HEK293 (cell line): ENCODE data around the gene ZNF587.
"Not testable (repeated sequence)": the region's sequence is repeated elsewhere in the genome, so short reads cannot be mapped to it uniquely, and the experiment has no call there.

Experiments
- CTCF ChIA-PET: fragments of 350-600 bp; formaldehyde crosslinking; extraction: SDS; loops from one replicate; lab custom pipeline; 2021; ENCODE audit warnings: antibody characterized with exemption; lab: Yijun Ruan, JAX
- POLR2A ChIA-PET: fragments of 300-600 bp; formaldehyde crosslinking; extraction: SDS; loops from one replicate; lab custom pipeline; 2020; ENCODE audit warnings: antibody characterized with exemption, inconsistent platforms; lab: Yijun Ruan, JAX
- H3K27ac ChIP-seq: fragments of 200-500 bp; sonication (Bioruptor generic); 2 replicates; pipeline ENCODE4 v1.5.1; 2014; ENCODE audit warnings: low read depth, low read length, control low read depth, inconsistent platforms; ENCODE audit errors: extremely low read depth
- H3K36me3 ChIP-seq, 2 experiments: fragments of 200-500 bp in 1 of 2; sonication (Bioruptor generic) in 1 of 2; 1 replicate in 1 of 2; 2 replicates in 1 of 2; pipeline ENCODE4 v1.5.1; 2014 to 2017; ENCODE audit warnings: inconsistent platforms in 2 of 2, low read length in 2 of 2; ENCODE audit not compliant: control insufficient read depth in 2 of 2, insufficient read depth in 1 of 2
- H3K4me1 ChIP-seq: fragments of 200-500 bp; sonication (Bioruptor generic); 2 replicates; pipeline ENCODE4 v1.5.1; 2014; ENCODE audit warnings: mild to moderate bottlenecking, low read length, inconsistent platforms; ENCODE audit not compliant: control insufficient read depth, insufficient read depth
- H3K4me3 ChIP-seq: 2 replicates; pipeline ENCODE4 v1.5.1; 2011; ENCODE audit warnings: low read depth, mild to moderate bottlenecking, control low read depth, low read length, moderate library complexity
- H3K9me3 ChIP-seq: fragments of 200-500 bp; sonication (Bioruptor generic); 2 replicates; pipeline ENCODE4 v1.5.1; 2014; ENCODE audit warnings: low read depth, low read length, inconsistent platforms; ENCODE audit not compliant: control insufficient read depth, insufficient read depth
- GLIS1 ChIP-seq: fragments of 450-650 bp; formaldehyde crosslinking; IDR thresholded peaks from 2 replicates; pipeline ENCODE4 v1.5.1; 2016; ENCODE audit warnings: missing biosample characterization, missing genetic modification characterization
- SCRT1 ChIP-seq: fragments of 450-650 bp; formaldehyde crosslinking; IDR thresholded peaks from 2 replicates; pipeline ENCODE4 v1.5.1; 2016; ENCODE audit warnings: missing biosample characterization, missing genetic modification characterization, borderline replicate concordance
- ZBTB17 ChIP-seq: fragments of 450-650 bp; formaldehyde crosslinking; IDR thresholded peaks from 2 replicates; pipeline ENCODE4 v1.5.1; 2016; ENCODE audit warnings: missing biosample characterization, missing genetic modification characterization
- ZNF10 ChIP-seq: fragments of 450-650 bp; formaldehyde crosslinking; IDR thresholded peaks from 2 replicates; pipeline ENCODE4 v1.5.1; 2017; ENCODE audit warnings: missing biosample characterization, missing genetic modification characterization
- ZNF416 ChIP-seq: fragments of 450-650 bp; formaldehyde crosslinking; IDR thresholded peaks from 2 replicates; pipeline ENCODE4 v1.5.1; 2016; ENCODE audit warnings: missing biosample characterization, missing genetic modification characterization
- ZNF585B ChIP-seq: fragments of 450-650 bp; formaldehyde crosslinking; IDR thresholded peaks from 2 replicates; pipeline ENCODE4 v1.5.1; 2016; ENCODE audit warnings: missing biosample characterization, missing genetic modification characterization
- TF ChIP-seq, protein P1 (sequence below): fragments of 450-650 bp; formaldehyde crosslinking; IDR thresholded peaks from 2 replicates; pipeline ENCODE4 v1.5.1; 2016; ENCODE audit warnings: missing biosample characterization, missing genetic modification characterization
- TF ChIP-seq, protein P2 (sequence below): fragments of 450-650 bp; formaldehyde crosslinking; IDR thresholded peaks from 2 replicates; pipeline ENCODE4 v1.5.1; 2016; ENCODE audit warnings: missing biosample characterization, missing genetic modification characterization
- TF ChIP-seq, protein P3 (sequence below): fragments of 450-650 bp; formaldehyde crosslinking; IDR thresholded peaks from 2 replicates; pipeline ENCODE4 v1.5.1; 2016; ENCODE audit warnings: missing biosample characterization, missing genetic modification characterization
- TF ChIP-seq, protein P4 (sequence below): fragments of 450-650 bp; formaldehyde crosslinking; IDR thresholded peaks from 2 replicates; pipeline ENCODE4 v1.5.1; 2016; ENCODE audit warnings: missing biosample characterization, missing genetic modification characterization

ZNF587 gene

DNA sequence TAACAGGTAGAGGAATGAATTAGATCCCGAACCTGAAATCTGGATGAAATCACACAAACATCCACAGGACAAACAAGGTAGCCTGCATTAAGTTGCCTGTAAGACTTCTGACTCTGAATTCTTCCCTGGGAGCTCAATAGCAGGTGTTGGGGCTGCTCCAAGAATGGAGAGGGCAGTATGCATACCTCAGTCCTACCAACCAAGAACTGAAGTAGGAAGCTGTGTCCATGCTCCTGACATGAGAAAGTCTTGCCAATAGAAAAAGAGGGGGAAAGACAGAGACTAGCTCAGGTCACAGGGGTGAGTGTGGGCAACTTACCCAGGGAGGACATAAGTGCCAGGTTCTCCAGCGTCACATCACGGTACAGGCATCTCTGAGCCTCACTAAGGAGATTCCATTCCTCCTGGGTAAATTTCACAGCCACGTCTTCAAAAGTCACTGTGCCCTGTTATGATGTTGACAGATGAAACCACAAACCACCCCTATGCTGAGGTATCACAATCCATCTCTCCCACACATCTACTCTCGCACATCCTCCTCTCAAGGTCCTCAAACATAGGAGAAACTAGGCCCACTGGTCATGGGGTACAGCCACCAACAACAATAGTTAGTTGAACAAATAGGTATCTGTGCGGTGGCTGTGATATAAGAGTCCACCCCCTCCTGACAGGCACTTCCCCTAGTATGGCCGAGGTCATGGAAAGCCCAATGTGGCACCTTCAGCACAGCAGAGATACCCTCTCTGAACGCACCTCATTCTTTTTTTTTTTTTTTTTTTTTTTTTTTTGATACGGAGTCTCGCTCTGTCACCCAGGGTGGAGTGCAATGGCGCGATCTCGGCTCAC lies 36.5 kb upstream of the ZNF587 start:
- CTCF ChIA-PET, H3K27ac ChIP-seq, H3K4me1 ChIP-seq, H3K9me3 ChIP-seq: not testable (repeated sequence)
- TF ChIP-seq, protein P1, sequence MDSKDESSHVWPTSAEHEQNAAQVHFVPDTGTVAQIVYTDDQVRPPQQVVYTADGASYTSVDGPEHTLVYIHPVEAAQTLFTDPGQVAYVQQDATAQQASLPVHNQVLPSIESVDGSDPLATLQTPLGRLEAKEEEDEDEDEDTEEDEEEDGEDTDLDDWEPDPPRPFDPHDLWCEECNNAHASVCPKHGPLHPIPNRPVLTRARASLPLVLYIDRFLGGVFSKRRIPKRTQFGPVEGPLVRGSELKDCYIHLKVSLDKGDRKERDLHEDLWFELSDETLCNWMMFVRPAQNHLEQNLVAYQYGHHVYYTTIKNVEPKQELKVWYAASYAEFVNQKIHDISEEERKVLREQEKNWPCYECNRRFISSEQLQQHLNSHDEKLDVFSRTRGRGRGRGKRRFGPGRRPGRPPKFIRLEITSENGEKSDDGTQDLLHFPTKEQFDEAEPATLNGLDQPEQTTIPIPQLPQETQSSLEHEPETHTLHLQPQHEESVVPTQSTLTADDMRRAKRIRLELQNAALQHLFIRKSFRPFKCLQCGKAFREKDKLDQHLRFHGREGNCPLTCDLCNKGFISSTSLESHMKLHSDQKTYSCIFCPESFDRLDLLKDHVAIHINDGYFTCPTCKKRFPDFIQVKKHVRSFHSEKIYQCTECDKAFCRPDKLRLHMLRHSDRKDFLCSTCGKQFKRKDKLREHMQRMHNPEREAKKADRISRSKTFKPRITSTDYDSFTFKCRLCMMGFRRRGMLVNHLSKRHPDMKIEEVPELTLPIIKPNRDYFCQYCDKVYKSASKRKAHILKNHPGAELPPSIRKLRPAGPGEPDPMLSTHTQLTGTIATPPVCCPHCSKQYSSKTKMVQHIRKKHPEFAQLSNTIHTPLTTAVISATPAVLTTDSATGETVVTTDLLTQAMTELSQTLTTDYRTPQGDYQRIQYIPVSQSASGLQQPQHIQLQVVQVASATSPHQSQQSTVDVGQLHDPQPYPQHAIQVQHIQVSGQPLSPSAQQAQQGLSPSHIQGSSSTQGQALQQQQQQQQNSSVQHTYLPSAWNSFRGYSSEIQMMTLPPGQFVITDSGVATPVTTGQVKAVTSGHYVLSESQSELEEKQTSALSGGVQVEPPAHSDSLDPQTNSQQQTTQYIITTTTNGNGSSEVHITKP (tag by site-specific recombination): peak; percentile 73
- TF ChIP-seq, protein P2, sequence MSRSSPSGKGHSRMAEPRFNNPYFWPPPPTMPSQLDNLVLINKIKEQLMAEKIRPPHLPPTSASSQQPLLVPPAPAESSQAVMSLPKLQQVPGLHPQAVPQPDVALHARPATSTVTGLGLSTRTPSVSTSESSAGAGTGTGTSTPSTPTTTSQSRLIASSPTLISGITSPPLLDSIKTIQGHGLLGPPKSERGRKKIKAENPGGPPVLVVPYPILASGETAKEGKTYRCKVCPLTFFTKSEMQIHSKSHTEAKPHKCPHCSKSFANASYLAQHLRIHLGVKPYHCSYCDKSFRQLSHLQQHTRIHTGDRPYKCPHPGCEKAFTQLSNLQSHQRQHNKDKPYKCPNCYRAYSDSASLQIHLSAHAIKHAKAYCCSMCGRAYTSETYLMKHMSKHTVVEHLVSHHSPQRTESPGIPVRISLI (tag by site-specific recombination): peak; percentile 48; the same call in 1 of the 2 replicates
- TF ChIP-seq ZBTB17: 0 out of 2 replicates have a peak, but pooled peaks have one; percentile 15
- peaks cover 26 to 32% of the 10 kb centered on the region in 2 experiments for H3K36me3 ChIP-seq
- POLR2A ChIA-PET: interaction anchor here (1.0 to 2.0 kb wide), 3 partner anchors 13 to 32 kb away, joined by 3 to 6 read pairs (median 5); no protein-coding TSS in a partner anchor
- peak overlapping the region; percentile 87; the same call in 1 of the 2 replicates for H3K4me3 ChIP-seq

DNA sequence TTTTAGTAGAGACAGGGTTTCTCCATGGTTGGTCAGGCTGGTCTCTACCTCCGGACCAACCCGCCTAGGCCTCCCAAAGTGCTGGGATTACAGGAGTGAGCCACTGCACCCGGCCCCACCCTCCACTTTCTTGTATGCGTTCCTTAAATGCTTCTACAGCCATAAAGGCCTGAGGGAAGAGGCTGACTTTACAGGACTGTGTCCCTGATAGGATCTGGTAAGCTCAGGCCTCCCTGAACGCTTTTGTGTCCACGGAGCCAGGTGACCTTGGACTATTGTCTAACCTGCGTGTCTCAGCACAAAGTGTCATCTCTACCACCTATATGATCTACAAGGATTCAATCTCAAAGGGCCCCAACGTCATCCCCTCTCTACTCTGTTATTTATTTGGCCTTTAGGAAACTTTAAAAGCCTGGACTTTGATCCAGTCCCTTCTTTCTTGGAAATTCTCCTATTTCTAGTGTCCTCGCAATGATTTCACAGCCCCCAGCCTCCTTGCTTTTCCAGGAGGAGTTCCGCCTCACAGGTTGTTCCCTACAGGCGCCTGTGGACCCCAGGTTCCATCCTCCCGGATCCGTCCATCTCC lies 35.6 kb upstream of the ZNF587 start:
- peak overlapping the region; percentile 87 for H3K4me3 ChIP-seq
- peaks cover 25% of the 10 kb centered on the region in 2 experiments for H3K36me3 ChIP-seq
- peak overlapping the region; percentile 74; the same call in 1 of the 2 replicates for H3K27ac ChIP-seq
- ChIA-PET CTCF (no interaction called here), POLR2A (interaction anchor here (1.1 to 2.0 kb wide), 4 partner anchors 13 to 41 kb away, joined by 3 to 6 read pairs (median 4); no protein-coding TSS in a partner anchor)
- TF ChIP-seq, protein P3, sequence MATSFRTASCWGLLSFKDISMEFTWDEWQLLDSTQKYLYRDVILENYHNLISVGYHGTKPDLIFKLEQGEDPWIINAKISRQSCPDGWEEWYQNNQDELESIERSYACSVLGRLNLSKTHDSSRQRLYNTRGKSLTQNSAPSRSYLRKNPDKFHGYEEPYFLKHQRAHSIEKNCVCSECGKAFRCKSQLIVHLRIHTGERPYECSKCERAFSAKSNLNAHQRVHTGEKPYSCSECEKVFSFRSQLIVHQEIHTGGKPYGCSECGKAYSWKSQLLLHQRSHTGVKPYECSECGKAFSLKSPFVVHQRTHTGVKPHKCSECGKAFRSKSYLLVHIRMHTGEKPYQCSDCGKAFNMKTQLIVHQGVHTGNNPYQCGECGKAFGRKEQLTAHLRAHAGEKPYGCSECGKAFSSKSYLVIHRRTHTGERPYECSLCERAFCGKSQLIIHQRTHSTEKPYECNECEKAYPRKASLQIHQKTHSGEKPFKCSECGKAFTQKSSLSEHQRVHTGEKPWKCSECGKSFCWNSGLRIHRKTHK (tag by site-specific recombination): no peak
- no peak for TF ChIP-seq ZNF10
- peak; percentile 29; the same call in 1 of the 2 replicates for TF ChIP-seq SCRT1 (tag by site-specific recombination)
- TF ChIP-seq, protein P4, sequence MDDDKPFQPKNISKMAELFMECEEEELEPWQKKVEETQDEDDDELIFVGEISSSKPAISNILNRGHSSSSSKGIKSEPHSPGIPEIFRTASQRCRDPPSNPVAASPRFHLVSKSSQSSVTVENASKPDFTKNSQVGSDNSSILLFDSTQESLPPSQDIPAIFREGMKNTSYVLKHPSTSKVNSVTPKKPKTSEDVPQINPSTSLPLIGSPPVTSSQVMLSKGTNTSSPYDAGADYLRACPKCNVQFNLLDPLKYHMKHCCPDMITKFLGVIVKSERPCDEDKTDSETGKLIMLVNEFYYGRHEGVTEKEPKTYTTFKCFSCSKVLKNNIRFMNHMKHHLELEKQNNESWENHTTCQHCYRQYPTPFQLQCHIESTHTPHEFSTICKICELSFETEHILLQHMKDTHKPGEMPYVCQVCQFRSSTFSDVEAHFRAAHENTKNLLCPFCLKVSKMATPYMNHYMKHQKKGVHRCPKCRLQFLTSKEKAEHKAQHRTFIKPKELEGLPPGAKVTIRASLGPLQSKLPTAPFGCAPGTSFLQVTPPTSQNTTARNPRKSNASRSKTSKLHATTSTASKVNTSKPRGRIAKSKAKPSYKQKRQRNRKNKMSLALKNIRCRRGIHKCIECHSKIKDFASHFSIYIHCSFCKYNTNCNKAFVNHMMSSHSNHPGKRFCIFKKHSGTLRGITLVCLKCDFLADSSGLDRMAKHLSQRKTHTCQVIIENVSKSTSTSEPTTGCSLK (tag by site-specific recombination): no peak
- TF ChIP-seq GLIS1 (tag by site-specific recombination): no peak
- no peak for TF ChIP-seq ZNF585B
- TF ChIP-seq ZNF416: no peak
- H3K4me1 ChIP-seq: no peaks in the 10 kb centered on the region
- no peaks in the 10 kb centered on the region for H3K9me3 ChIP-seq
